CD14-positive monocyte (primary cell): Measurements from ENCODE around the gene FAM3A. TPM values are rescaled to one million over a fixed set of nuclear protein-coding genes. Genes with fewer than 3 reads are reported as not detected.
A peak's percentile ranks its signal among the peaks of the same experiment; 100 is the strongest.

Experiments
- DNase-seq, 3 donors: peaks; one replicate each; pipeline ENCODE4 v3.0.0-alpha.2; 2011 to 2022
- H2AFZ ChIP-seq: 2 replicates; pipeline ENCODE4 v1.6.0; 2012; ENCODE audit warnings: mild to moderate bottlenecking, low read depth, low read length, inconsistent platforms; ENCODE audit not compliant: insufficient read depth, poor library complexity, severe bottlenecking
- H3K27ac ChIP-seq, 2 donors: 1 replicate in 1 of 2; 2 replicates in 1 of 2; pipeline ENCODE4 v1.5.1; 2012 to 2013; ENCODE audit warnings: low read length in 2 of 2, control low read depth in 1 of 2, inconsistent platforms in 1 of 2, low read depth in 1 of 2, mild to moderate bottlenecking in 1 of 2
- H3K27me3 ChIP-seq, 2 donors: one replicate each; pipeline versions ENCODE4 v1.6.0 to v1.6.1; 2011 to 2013; ENCODE audit warnings: low read length in 2 of 2; ENCODE audit not compliant: control insufficient read depth in 2 of 2, insufficient read depth in 2 of 2
- H3K36me3 ChIP-seq, 2 donors: replicated peaks in 1 of 2; 1 replicate in 1 of 2; 2 replicates in 1 of 2; pipeline versions ENCODE4 v1.5.1 to v1.6.1; 2012 to 2013; ENCODE audit warnings: low read length in 2 of 2, control low read depth in 1 of 2, inconsistent platforms in 1 of 2, mild to moderate bottlenecking in 1 of 2; ENCODE audit not compliant: insufficient read depth in 2 of 2, control insufficient read depth in 1 of 2
- H3K4me1 ChIP-seq, 2 donors: 1 replicate in 1 of 2; 2 replicates in 1 of 2; pipeline versions ENCODE4 v1.5.1 to v1.6.1; 2012 to 2013; ENCODE audit warnings: low read length in 2 of 2, control low read depth in 1 of 2, inconsistent platforms in 1 of 2, mild to moderate bottlenecking in 1 of 2, moderate library complexity in 1 of 2; ENCODE audit not compliant: insufficient read depth in 2 of 2, control insufficient read depth in 1 of 2
- H3K4me2 ChIP-seq: replicated peaks from 2 replicates; pipeline ENCODE3; 2012; ENCODE audit warnings: low read length, moderate library complexity, mild to moderate bottlenecking; ENCODE audit not compliant: poor library complexity, severe bottlenecking; ENCODE audit errors: extremely low read depth
- H3K4me3 ChIP-seq, 3 experiments: fragments of 200-600 bp in 1 of 3; sonication (generic) in 1 of 3; replicated peaks in 1 of 3; 1 replicate in 2 of 3; 2 replicates in 1 of 3; pipeline ENCODE4 v1.5.1; 2011 to 2013; ENCODE audit warnings: low read length in 3 of 3, mild to moderate bottlenecking in 3 of 3, control low read depth in 2 of 3, low read depth in 2 of 3, inconsistent platforms in 1 of 3, moderate library complexity in 1 of 3
- H3K79me2 ChIP-seq: 2 replicates; pipeline ENCODE4 v1.6.0; 2012; ENCODE audit warnings: mild to moderate bottlenecking, control low read depth, inconsistent platforms, low read length, moderate library complexity; ENCODE audit not compliant: insufficient read depth
- H3K9ac ChIP-seq: 2 replicates; pipeline ENCODE4 v1.6.0; 2017; ENCODE audit warnings: low read length, mild to moderate bottlenecking; ENCODE audit not compliant: insufficient read depth, poor library complexity, severe bottlenecking
- H3K9me3 ChIP-seq, 2 donors: replicated peaks in 1 of 2; 1 replicate in 1 of 2; 2 replicates in 1 of 2; pipeline versions ENCODE4 v1.5.1 to v1.6.1; 2012 to 2013; ENCODE audit warnings: low read length in 2 of 2, control low read depth in 1 of 2; ENCODE audit not compliant: control insufficient read depth in 1 of 2, insufficient read depth in 1 of 2
- H4K20me1 ChIP-seq: 2 replicates; pipeline ENCODE4 v1.6.0; 2012; ENCODE audit warnings: mild to moderate bottlenecking, low read length, control low read depth, moderate library complexity; ENCODE audit not compliant: insufficient read depth
- H3K27ac Mint-ChIP-seq, 7 donors: one replicate each; pipeline ENCODE4 v1.8.0; 2020; ENCODE audit warnings: mild to moderate bottlenecking in 7 of 7, mixed read lengths in 7 of 7, moderate library complexity in 6 of 7, inconsistent platforms in 2 of 7
- H3K27me3 Mint-ChIP-seq, 3 donors: one replicate each; pipeline ENCODE4 v1.8.0; 2021 to 2022; ENCODE audit warnings: low read depth in 3 of 3, mild to moderate bottlenecking in 3 of 3, mixed read lengths in 3 of 3, moderate library complexity in 3 of 3, inconsistent platforms in 1 of 3
- H3K36me3 Mint-ChIP-seq, 2 donors: one replicate each; pipeline ENCODE4 v1.8.0; 2020; ENCODE audit warnings: mixed read lengths in 2 of 2, inconsistent platforms in 1 of 2, mild to moderate bottlenecking in 1 of 2
- H3K4me1 Mint-ChIP-seq: one replicate; pipeline ENCODE4 v1.8.0; 2020; ENCODE audit warnings: mild to moderate bottlenecking, mixed read lengths
- H3K4me3 Mint-ChIP-seq, 2 donors: one replicate each; pipeline ENCODE4 v1.8.0; 2020; ENCODE audit warnings: mild to moderate bottlenecking in 2 of 2, mixed read lengths in 2 of 2, moderate library complexity in 1 of 2
- H3K9me3 Mint-ChIP-seq, 7 donors: one replicate each; pipeline ENCODE4 v1.8.0; 2020 to 2022; ENCODE audit warnings: mixed read lengths in 7 of 7, mild to moderate bottlenecking in 6 of 7, moderate library complexity in 6 of 7, inconsistent platforms in 2 of 7
- WGBS: methylation state at CpG from one replicate; pipeline ENCODE4 v1.1.5; 2013; ENCODE audit warnings: missing lambda C conversion rate; ENCODE audit not compliant: insufficient coverage; 5-methylcytosine and 5-hydroxymethylcytosine counted together
- intact Hi-C, 2 donors: fragments of 100-400 bp; cut with micrococcal nuclease; formaldehyde crosslinking; loops; one replicate each; pipeline versions ENCODE4 v1.15.0 to v1.15.1; 2023
- polyA plus RNA-seq, 3 donors: library from polyadenylated mRNA; depleted of rRNA in 1 of 3; unstranded in 2 of 3; stranded (reverse) in 1 of 3; fragments of 300-500 nt in 2 of 3; fragments of >200 nt in 1 of 3; fragmentation: Illumina TruSeq in 2 of 3; gene quantifications; 1 replicate in 2 of 3; 2 replicates in 1 of 3; pipeline ENCODE4 v1.2.3, GENCODE V29; 2012 to 2021
- TF ChIP-seq, protein P1 (sequence below): fragments of 200-600 bp; IDR thresholded peaks from one replicate; pipeline ENCODE4 v1.8.0; 2022; ENCODE audit warnings: antibody characterized with exemption, mild to moderate bottlenecking

FAM3A gene
- polyA plus RNA-seq, 3 donors: 14.5 to 26.5 (median 16.3) TPM

DNA sequence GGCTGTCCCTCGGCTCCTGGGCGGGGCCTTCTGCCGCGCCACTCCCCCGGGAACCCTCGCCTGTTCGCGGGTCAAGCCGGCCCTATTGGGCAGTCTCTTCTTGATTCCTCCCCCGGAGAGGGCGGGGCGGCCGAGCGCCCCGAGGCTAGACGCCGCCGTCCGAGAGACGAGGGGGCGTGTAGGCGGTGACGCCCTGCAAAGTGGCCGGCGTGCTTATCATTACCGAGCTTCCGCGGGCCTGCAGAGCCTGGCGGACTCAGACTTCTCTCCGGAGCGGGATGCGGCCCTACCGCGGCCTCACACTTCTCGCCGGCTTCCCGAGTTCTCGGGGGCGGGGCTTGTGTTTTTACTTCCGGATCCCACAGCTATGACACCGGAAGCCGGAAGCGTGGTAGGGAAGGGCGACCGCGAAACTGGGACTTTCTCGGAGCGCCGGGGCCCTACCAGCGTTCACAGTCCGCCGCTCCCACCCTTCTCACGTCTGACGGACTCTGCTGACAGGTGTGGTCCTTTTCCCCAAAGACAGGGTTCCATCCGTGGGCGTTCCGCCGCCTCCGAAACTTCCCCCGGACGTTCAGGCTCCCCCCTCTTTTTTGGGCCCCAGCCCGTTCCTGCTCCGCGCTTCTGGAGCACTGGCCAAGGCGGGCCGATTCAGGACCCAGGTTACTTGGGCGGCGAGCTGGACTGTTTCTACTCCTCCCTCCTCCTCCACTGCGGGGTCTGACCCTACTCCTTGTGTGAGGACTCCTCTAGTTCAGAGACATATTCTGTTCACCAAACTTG lies 31.4 kb upstream of the FAM3A start, which contains the start of gene IKBKG:
IKBKG (plus strand) TSS at position 376 of the 783 bp plus-strand sequence. CDS start 4,383 bp downstream, outside the sequence.
- H3K9me3 Mint-ChIP-seq: peaks cover 0 to 26% (median 18%) of the 10 kb centered on the region in 7 donors
- peaks cover 0 to 10% (median 0%) of the 10 kb centered on the region in 3 donors for H3K27me3 Mint-ChIP-seq
- under 1% methylated on average over 41 of the region's 69 CpGs for WGBS
- peaks cover 14 to 18% of the 10 kb centered on the region in 2 donors for H3K36me3 Mint-ChIP-seq
- Histone ChIP-seq H3K4me3 (peak within 1 kb of the TSS; percentile 74 to 86 (median 77)), H3K27me3 (no peaks in the 10 kb centered on the region), H3K4me2 (peak within 1 kb of the TSS; percentile 74), H2AFZ (peak within 1 kb of the TSS; percentile 79), H4K20me1 (peaks cover 36% of the 10 kb centered on the region), H3K36me3 (no peaks in the 10 kb centered on the region), H3K4me1 (peaks cover 65 to 66% of the 10 kb centered on the region in 2 donors), H3K9ac (peak within 1 kb of the TSS; percentile 79), H3K27ac (peak within 1 kb of the TSS; percentile 88 to 96), H3K79me2 (peaks cover 63% of the 10 kb centered on the region), H3K9me3 (peaks cover 0 to 7% of the 10 kb centered on the region in 2 donors)
- peak within 1 kb of the TSS; percentile 86 to 94 for H3K4me3 Mint-ChIP-seq
- peak; percentile 78 to 88 (median 88) for DNase-seq
- TF ChIP-seq, protein P1, sequence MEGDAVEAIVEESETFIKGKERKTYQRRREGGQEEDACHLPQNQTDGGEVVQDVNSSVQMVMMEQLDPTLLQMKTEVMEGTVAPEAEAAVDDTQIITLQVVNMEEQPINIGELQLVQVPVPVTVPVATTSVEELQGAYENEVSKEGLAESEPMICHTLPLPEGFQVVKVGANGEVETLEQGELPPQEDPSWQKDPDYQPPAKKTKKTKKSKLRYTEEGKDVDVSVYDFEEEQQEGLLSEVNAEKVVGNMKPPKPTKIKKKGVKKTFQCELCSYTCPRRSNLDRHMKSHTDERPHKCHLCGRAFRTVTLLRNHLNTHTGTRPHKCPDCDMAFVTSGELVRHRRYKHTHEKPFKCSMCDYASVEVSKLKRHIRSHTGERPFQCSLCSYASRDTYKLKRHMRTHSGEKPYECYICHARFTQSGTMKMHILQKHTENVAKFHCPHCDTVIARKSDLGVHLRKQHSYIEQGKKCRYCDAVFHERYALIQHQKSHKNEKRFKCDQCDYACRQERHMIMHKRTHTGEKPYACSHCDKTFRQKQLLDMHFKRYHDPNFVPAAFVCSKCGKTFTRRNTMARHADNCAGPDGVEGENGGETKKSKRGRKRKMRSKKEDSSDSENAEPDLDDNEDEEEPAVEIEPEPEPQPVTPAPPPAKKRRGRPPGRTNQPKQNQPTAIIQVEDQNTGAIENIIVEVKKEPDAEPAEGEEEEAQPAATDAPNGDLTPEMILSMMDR: no peak
- intact Hi-C loops: no loop called here
- H3K4me1 Mint-ChIP-seq: peaks cover 67% of the 10 kb centered on the region
- H3K27ac Mint-ChIP-seq: peak within 1 kb of the TSS; percentile 96 to 99 (median 98)

DNA sequence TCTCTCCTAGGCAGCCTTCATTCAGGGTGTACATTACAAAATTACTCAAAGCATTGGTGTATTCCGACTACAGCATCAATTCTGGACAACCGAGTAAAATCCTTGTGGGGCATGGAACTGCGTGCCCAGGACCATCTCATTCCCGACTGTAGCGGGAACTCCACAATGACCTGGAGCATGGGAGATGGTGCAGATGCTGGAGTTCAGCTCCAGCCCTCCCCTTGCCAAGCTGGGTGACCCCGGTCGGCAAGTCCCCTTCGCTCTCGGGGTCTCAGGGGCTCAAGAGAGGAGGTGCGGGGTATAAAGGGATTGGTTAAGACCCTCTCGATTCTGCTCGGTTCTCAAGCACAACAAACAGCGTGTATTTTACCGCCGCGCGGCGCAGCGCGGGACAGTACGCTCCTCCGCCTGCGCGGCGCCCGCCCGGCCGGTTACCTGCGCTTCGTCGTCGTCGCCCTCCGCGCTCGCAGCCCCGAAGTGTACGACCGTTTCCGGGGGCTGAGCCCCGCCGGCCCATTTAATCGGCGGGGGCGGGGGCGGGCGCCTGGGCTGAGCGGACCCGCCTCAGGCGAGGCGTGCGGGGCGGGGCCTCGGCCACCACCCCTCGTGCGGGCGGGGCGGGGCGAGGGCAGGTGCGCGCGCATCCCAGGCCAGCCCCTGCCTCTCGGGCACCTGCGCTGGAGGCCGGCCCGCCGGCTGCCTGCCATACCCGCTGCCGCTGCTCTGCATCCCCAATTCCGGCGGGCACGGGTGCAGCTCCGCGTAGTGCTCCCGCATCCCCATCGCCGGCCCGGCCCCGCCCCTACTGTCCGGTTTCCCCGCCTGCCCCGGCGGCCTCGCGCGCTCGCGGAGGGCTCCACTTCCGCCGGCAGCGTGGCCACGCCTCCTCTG lies 30.6 kb upstream of the FAM3A start, which contains the start of gene G6PD:
G6PD (minus strand) TSS at position 493 of the 891 bp plus-strand sequence. CDS start 691 bp downstream, outside the sequence.
- H3K9ac ChIP-seq: peak within 1 kb of the TSS; percentile 79
- Mint-ChIP-seq H3K4me1 (peaks cover 66% of the 10 kb centered on the region), H3K9me3 (peaks cover 0 to 28% (median 16%) of the 10 kb centered on the region in 7 donors), H3K27ac (peak within 1 kb of the TSS; percentile 96 to 99 (median 98)), H3K27me3 (peaks cover 0 to 13% (median 0%) of the 10 kb centered on the region in 3 donors), H3K36me3 (peaks cover 14 to 18% of the 10 kb centered on the region in 2 donors), H3K4me3 (peak within 1 kb of the TSS; percentile 86 to 94)
- intact Hi-C loops: no loop called here
- H3K4me3 ChIP-seq: peak within 1 kb of the TSS; percentile 74 to 86 (median 77)
- H3K4me2 ChIP-seq: peak within 1 kb of the TSS; percentile 74
- H3K36me3 ChIP-seq: no peaks in the 10 kb centered on the region
- peaks cover 0 to 7% of the 10 kb centered on the region in 2 donors for H3K9me3 ChIP-seq
- H2AFZ ChIP-seq: peak within 1 kb of the TSS; percentile 79
- H3K27ac ChIP-seq: peak within 1 kb of the TSS; percentile 88 to 96
- peaks cover 66% of the 10 kb centered on the region in 2 donors for H3K4me1 ChIP-seq
- no peaks in the 10 kb centered on the region for H3K27me3 ChIP-seq
- DNase-seq: peak in 1 of 3 donors; percentile 44
- WGBS: under 1% methylated on average over 76 of the region's 92 CpGs
- peaks cover 30% of the 10 kb centered on the region for H4K20me1 ChIP-seq
- H3K79me2 ChIP-seq: peaks cover 65% of the 10 kb centered on the region
- TF ChIP-seq, protein P1: no peak
